Esophagus muscularis mucosa (tissue), 4 donors: Measurements from ENCODE around the gene GRIN3B. TPM values are rescaled to one million over a fixed set of nuclear protein-coding genes. Genes with fewer than 3 reads are reported as not detected.

Experiments
- DNase-seq: peaks from one replicate; pipeline ENCODE4 v3.0.0-alpha.2; 2017; ENCODE audit errors: extremely low spot score
- H3K27ac ChIP-seq, 4 donors: fragments of 200-600 bp; sonication (generic); replicated peaks in 1 of 4; 1 replicate in 3 of 4; 2 replicates in 1 of 4; pipeline ENCODE4 v1.5.1; 2016 to 2019; ENCODE audit warnings: mild to moderate bottlenecking in 1 of 4
- H3K27me3 ChIP-seq, 4 donors: fragments of 200-600 bp; sonication (generic); one replicate each; pipeline versions ENCODE4 v1.5.1 to v1.6.0; 2016 to 2019
- H3K36me3 ChIP-seq, 4 donors: fragments of 200-600 bp; sonication (generic); one replicate each; pipeline ENCODE4 v1.5.1; 2016 to 2019
- H3K4me1 ChIP-seq, 4 donors: fragments of 200-600 bp; sonication (generic); one replicate each; pipeline ENCODE4 v1.5.1; 2016 to 2019
- H3K4me3 ChIP-seq, 4 donors: fragments of 200-600 bp; sonication (generic); 1 replicate in 2 of 4; 2 replicates in 2 of 4; pipeline ENCODE4 v1.5.1; 2016 to 2019; ENCODE audit warnings: mild to moderate bottlenecking in 4 of 4, moderate library complexity in 1 of 4
- H3K9me3 ChIP-seq, 4 donors: fragments of 200-600 bp; sonication (generic); 1 replicate in 3 of 4; 2 replicates in 1 of 4; pipeline ENCODE4 v1.5.1; 2016 to 2019
- EP300 ChIP-seq: sonication (generic); formaldehyde crosslinking; IDR thresholded peaks from one replicate; pipeline ENCODE4 v1.6.1; 2017; ENCODE audit warnings: antibody characterized with exemption
- POLR2A ChIP-seq: fragments of 450-650 bp; IDR thresholded peaks from one replicate; pipeline ENCODE4 v1.6.1; 2017; ENCODE audit warnings: antibody characterized with exemption, moderate library complexity, mild to moderate bottlenecking, low read depth
- POLR2AphosphoS5 ChIP-seq, 2 donors: sonication (generic); formaldehyde crosslinking; IDR thresholded peaks; one replicate each; pipeline ENCODE4 v1.6.1; 2017; ENCODE audit warnings: antibody characterized with exemption in 2 of 2
- WGBS: methylation state at CpG from one replicate; pipeline ENCODE4 v1.1.5; 2018; 5-methylcytosine and 5-hydroxymethylcytosine counted together
- intact Hi-C: fragments of 100-400 bp; cut with DNase I; formaldehyde crosslinking; loops from one replicate; pipeline ENCODE4 v1.15.1; 2023
- total RNA-seq, 4 donors: library from RNA; depleted of rRNA; stranded (reverse); fragments of >200 nt; gene quantifications; one replicate each; pipeline versions ENCODE4 v1.1.0 to v1.2.1, GENCODE V29; 2016
- TF ChIP-seq, protein P1 (sequence below), 3 experiments: fragments of 200-600 bp in 2 of 3; fragments of 450-650 bp in 1 of 3; sonication (generic) in 2 of 3; IDR thresholded peaks; one replicate each; pipeline ENCODE4 v1.5.1; 2017 to 2019; ENCODE audit warnings: antibody characterized with exemption in 3 of 3, mild to moderate bottlenecking in 2 of 3, moderate library complexity in 1 of 3

The GRIN3B gene
- total RNA-seq, 4 donors from 2014 or later, result 0.13 to 0.17 TPM; not detected in 2

- H3K36me3 ChIP-seq, result peaks cover 34 to 57% (median 48%) of the 10 kb centered on the region in 4 donors
- intact Hi-C loops, result no loop called here
- TF ChIP-seq POLR2A, result no peak
- TF ChIP-seq EP300, result no peak
- TF ChIP-seq, protein P1, sequence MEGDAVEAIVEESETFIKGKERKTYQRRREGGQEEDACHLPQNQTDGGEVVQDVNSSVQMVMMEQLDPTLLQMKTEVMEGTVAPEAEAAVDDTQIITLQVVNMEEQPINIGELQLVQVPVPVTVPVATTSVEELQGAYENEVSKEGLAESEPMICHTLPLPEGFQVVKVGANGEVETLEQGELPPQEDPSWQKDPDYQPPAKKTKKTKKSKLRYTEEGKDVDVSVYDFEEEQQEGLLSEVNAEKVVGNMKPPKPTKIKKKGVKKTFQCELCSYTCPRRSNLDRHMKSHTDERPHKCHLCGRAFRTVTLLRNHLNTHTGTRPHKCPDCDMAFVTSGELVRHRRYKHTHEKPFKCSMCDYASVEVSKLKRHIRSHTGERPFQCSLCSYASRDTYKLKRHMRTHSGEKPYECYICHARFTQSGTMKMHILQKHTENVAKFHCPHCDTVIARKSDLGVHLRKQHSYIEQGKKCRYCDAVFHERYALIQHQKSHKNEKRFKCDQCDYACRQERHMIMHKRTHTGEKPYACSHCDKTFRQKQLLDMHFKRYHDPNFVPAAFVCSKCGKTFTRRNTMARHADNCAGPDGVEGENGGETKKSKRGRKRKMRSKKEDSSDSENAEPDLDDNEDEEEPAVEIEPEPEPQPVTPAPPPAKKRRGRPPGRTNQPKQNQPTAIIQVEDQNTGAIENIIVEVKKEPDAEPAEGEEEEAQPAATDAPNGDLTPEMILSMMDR (IDR thresholded peaks at IDR 0.05), result no peak
- no peak for TF ChIP-seq POLR2AphosphoS5 (IDR thresholded peaks at IDR 0.05)
These were observed 35.9 kb downstream of the GRIN3B start for GRCh38 chr19:1035998-1036621.

DNA sequence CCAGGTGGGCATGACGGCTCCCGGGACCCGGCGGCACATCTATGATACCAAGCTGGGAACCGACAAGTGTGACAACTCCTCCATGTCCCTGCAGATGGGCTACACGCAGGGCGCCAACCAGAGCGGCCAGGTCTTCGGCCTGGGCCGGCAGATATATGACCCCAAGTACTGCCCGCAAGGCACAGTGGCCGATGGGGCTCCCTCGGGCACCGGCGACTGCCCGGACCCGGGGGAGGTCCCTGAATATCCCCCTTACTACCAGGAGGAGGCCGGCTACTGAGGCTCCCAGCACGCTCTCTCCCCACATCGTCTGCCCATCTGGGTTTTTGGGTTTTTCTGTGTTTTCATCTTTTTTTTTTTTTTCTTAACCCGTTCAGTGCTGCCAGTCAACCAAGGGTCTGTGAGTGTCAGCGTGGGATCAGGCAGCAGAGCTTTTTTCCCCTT, 37.4 kb downstream of the GRIN3B start:
- WGBS, result 70% methylated on average over 19 of the region's 22 CpGs
- DNase-seq, result no peak
- Histone ChIP-seq H3K4me1 (peaks cover 23 to 44% (median 34%) of the 10 kb centered on the region in 4 donors), H3K27me3 (peaks cover 0 to 10% (median 0%) of the 10 kb centered on the region in 4 donors), H3K27ac (peak overlapping the region in 2 of 4 donors; percentile 25 to 71), H3K36me3 (peaks cover 22 to 44% (median 36%) of the 10 kb centered on the region in 4 donors), H3K4me3 (no peak overlapping the region), H3K9me3 (no peaks in the 10 kb centered on the region)
- intact Hi-C loops, result no loop called here
- TF ChIP-seq EP300, result no peak
- no peak for TF ChIP-seq POLR2AphosphoS5 (IDR thresholded peaks at IDR 0.05)
- TF ChIP-seq POLR2A, result no peak
- TF ChIP-seq, protein P1 (IDR thresholded peaks at IDR 0.05), result no peak

More at GRCh38 chr19:1035998-1036621, 35.9 kb downstream of the GRIN3B start:
- H3K4me1 ChIP-seq, result peaks cover 16 to 30% (median 23%) of the 10 kb centered on the region in 4 donors
- WGBS, result 86% methylated on average over 15 of the region's 29 CpGs
- no peak for DNase-seq
- H3K4me3 ChIP-seq, result no peak overlapping the region
- H3K9me3 ChIP-seq, result no peaks in the 10 kb centered on the region
- no peaks in the 10 kb centered on the region for H3K27me3 ChIP-seq
- H3K27ac ChIP-seq, result no peak overlapping the region

DNA sequence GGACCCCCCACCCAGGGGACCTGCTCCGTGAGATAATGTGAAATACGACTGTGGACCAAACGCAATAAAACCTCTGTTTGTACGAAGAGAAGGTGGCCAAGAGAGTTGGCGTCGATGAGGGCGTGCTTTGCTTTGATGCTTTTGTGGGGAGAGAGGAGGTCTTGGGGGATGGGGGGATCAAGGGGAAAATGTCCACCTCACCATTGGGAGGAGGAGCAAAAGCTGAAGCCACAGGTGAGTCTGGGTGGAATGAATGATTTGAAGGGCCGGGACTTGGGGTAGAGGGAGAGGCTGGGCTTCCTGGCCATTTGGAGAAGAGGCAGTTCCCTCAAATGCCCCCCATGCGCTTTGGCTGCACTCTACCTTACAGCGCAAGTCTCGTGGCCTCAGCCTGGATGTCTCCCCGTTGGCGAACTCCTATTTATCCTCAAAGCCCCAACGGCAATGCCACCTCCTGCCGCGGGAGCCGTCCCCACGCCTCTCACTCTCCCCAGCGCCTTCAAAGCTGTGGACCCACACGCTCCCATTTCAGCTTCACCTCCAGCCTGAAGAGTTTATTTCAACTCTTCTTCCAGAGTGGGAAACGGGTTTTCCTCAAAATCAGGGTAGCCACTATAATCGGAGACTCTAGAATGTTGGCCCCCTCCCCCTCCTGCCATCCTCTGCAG, 38.9 kb downstream of the GRIN3B start:
- H3K27ac ChIP-seq, result peak overlapping the region; percentile 36 to 71 (median 52)
- intact Hi-C loops, result no loop called here
- H3K27me3 ChIP-seq, result peaks cover 0 to 11% (median 0%) of the 10 kb centered on the region in 4 donors
- TF ChIP-seq POLR2A, result no peak
- no peak for TF ChIP-seq POLR2AphosphoS5 (IDR thresholded peaks at IDR 0.05)
- no peak for TF ChIP-seq EP300
- TF ChIP-seq, protein P1 (IDR thresholded peaks at IDR 0.05), result no peak
- 61% methylated on average over 22 of the region's 22 CpGs for whole genome bisulfite sequencing
- H3K9me3 ChIP-seq, result no peaks in the 10 kb centered on the region
- no peak for DNase-seq
- H3K4me1 ChIP-seq, result peaks cover 23 to 47% (median 34%) of the 10 kb centered on the region in 4 donors
- peaks cover 13 to 36% (median 28%) of the 10 kb centered on the region in 4 donors for H3K36me3 ChIP-seq
- peak overlapping the region; percentile 56 to 61 (median 58) for H3K4me3 ChIP-seq

DNA sequence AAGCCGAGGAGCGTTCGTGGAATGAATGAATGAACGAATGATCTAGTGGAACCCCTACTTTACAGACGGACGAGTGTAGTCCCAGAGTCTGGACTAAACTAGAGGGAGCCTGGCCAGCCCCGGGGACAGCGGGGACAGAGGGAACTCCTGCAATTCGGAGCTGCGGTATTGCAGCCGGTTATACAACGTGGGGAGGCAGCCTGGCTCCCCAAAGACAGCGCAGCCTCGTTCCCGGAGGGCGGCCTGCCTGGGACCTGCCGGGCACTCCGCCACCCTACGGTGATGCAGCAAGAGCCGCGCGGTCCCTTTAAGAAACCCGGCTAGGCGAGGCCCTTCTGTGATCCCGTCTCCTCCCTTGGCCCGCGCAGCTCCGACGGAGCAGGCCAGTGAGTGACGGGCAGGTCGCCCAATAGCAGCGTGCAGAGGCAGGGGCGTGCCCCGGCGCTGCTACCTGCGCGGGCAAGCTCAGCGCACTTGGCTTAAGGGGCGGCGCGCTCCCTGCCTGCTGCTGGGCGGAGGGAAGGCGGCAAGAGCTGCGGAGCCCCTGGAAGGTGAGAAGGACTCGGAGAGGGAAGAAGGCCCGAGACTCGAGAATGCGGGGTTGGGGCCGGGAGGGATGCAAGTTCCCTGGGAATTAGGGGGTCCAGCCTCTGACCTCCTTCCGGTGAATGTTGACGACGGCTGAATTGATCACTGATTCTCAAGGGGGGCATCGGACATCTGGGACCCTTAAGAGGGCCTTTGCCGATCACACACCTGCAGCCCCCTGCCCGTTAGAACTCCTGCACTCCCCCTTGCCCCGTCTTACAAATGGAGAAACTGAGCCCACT, 39.6 kb downstream of the GRIN3B start, which contains the start of gene ABCA7:
TSS of gene ABCA7 (plus strand) at position 462 of the 830 bp plus-strand sequence. CDS start 1,255 bp downstream, outside the sequence.
- under 1% methylated on average over 32 of the region's 56 CpGs for WGBS
- H3K4me1 ChIP-seq, result peaks cover 23 to 47% (median 34%) of the 10 kb centered on the region in 4 donors
- H3K36me3 ChIP-seq, result peaks cover 13 to 36% (median 28%) of the 10 kb centered on the region in 4 donors
- intact Hi-C loops, result loop anchor here (5.0 kb wide), 1 partner anchor 52 kb away; no protein-coding TSS in a partner anchor
- H3K27me3 ChIP-seq, result peaks cover 0 to 11% (median 0%) of the 10 kb centered on the region in 4 donors
- peak; percentile 98 for DNase-seq
- peak within 1 kb of the TSS; percentile 56 to 61 (median 58) for H3K4me3 ChIP-seq
- TF ChIP-seq POLR2AphosphoS5 (IDR thresholded peaks at IDR 0.05) (peak; percentile 92 to 96), POLR2A (no peak), EP300 (no peak)
- TF ChIP-seq, protein P1 (IDR thresholded peaks at IDR 0.05), result peak in 1 of 3 experiments; percentile 31
- H3K27ac ChIP-seq, result peak within 1 kb of the TSS; percentile 49 to 71 (median 54)
- no peaks in the 10 kb centered on the region for H3K9me3 ChIP-seq
